IPS DF 6.9 (cell line): ENCODE data around the gene DCAF7.
A peak's percentile ranks its signal among the peaks of the same experiment; 100 is the strongest.

Source experiments
- DNase-seq: peaks from one replicate; pipeline ENCODE4 v3.0.0-alpha.2; 2013; ENCODE audit warnings: low read depth, low spot score
- H3K27ac ChIP-seq: one replicate; pipeline ENCODE4 v1.5.1; 2013; ENCODE audit warnings: low read length, control low read depth
- H3K27me3 ChIP-seq: 2 replicates; pipeline ENCODE4 v1.6.1; 2013; ENCODE audit warnings: mild to moderate bottlenecking, low read length; ENCODE audit not compliant: control insufficient read depth, insufficient read depth
- H3K36me3 ChIP-seq: 2 replicates; pipeline ENCODE4 v1.6.1; 2013; ENCODE audit warnings: low read length; ENCODE audit not compliant: control insufficient read depth, insufficient read depth
- H3K4me1 ChIP-seq: 2 replicates; pipeline ENCODE4 v1.6.1; 2013; ENCODE audit warnings: low read length; ENCODE audit not compliant: control insufficient read depth, insufficient read depth
- H3K4me3 ChIP-seq: 2 replicates; pipeline ENCODE4 v1.5.1; 2013; ENCODE audit warnings: mild to moderate bottlenecking, low read length
- H3K9me3 ChIP-seq: 2 replicates; pipeline ENCODE4 v1.6.1; 2013; ENCODE audit warnings: low read length, inconsistent platforms; ENCODE audit not compliant: control insufficient read depth, insufficient read depth
- WGBS: extraction: QIAGEN DNeasy Blood & Tissue Kit; methylation state at CpG from one replicate; pipeline ENCODE4 v1.1.7; 2013; ENCODE audit warnings: mixed read lengths, missing lambda C conversion rate; ENCODE audit not compliant: insufficient read length, insufficient coverage; 5-methylcytosine and 5-hydroxymethylcytosine counted together

Gene DCAF7

GRCh38 chr17:63537001-63537400 lies 13.3 kb upstream of the DCAF7 start:
- H3K36me3 ChIP-seq = no peaks in the 10 kb centered on the region
- H3K4me3 ChIP-seq = no peak overlapping the region
- H3K4me1 ChIP-seq = no peaks in the 10 kb centered on the region
- H3K27me3 ChIP-seq = peaks cover 2% of the 10 kb centered on the region; the same call in 1 of the 2 replicates
- no peak for DNase-seq
- H3K9me3 ChIP-seq = no peaks in the 10 kb centered on the region
- no CpG with 5 or more reads among the region's 4 CpGs for WGBS
- no peak overlapping the region for H3K27ac ChIP-seq

- DNase-seq = no peak
- H3K4me1 ChIP-seq = no peaks in the 10 kb centered on the region
- no peaks in the 10 kb centered on the region for H3K9me3 ChIP-seq
- H3K27ac ChIP-seq = no peak overlapping the region
- no peaks in the 10 kb centered on the region for H3K36me3 ChIP-seq
- WGBS = no CpG with 5 or more reads among the region's 62 CpGs
- peaks cover 2% of the 10 kb centered on the region; the same call in 1 of the 2 replicates for H3K27me3 ChIP-seq
- peak overlapping the region; percentile 7; the same call in 1 of the 2 replicates for H3K4me3 ChIP-seq
These were observed 12.1 kb upstream of the DCAF7 start for GRCh38 chr17:63537991-63538692.

GRCh38 chr17:63538693-63539595 lies 11.3 kb upstream of the DCAF7 start:
- Histone ChIP-seq H3K9me3 (no peaks in the 10 kb centered on the region), H3K4me1 (peaks cover under 1% of the 10 kb centered on the region; the same call in 1 of the 2 replicates), H3K27ac (no peak overlapping the region), H3K36me3 (no peaks in the 10 kb centered on the region), H3K4me3 (peak overlapping the region; percentile 0; the same call in 1 of the 2 replicates), H3K27me3 (peaks cover 2% of the 10 kb centered on the region; the same call in 1 of the 2 replicates)
- no CpG with 5 or more reads among the region's 9 CpGs for WGBS
- DNase-seq = no peak

- H3K27ac ChIP-seq = no peak overlapping the region
- DNase-seq = no peak
- WGBS = no CpG with 5 or more reads among the region's 4 CpGs
- peaks cover 2% of the 10 kb centered on the region; the same call in 1 of the 2 replicates for H3K27me3 ChIP-seq
- no peaks in the 10 kb centered on the region for H3K9me3 ChIP-seq
- no peaks in the 10 kb centered on the region for H3K36me3 ChIP-seq
- peaks cover 4% of the 10 kb centered on the region; the same call in 1 of the 2 replicates for H3K4me1 ChIP-seq
- no peak overlapping the region for H3K4me3 ChIP-seq
These were observed 9.7 kb upstream of the DCAF7 start for GRCh38 chr17:63540590-63540989.

GRCh38 chr17:63542218-63542545 lies 8.1 kb upstream of the DCAF7 start:
- no peaks in the 10 kb centered on the region for H3K36me3 ChIP-seq
- H3K4me3 ChIP-seq = no peak overlapping the region
- H3K9me3 ChIP-seq = no peaks in the 10 kb centered on the region
- WGBS = no CpG with 5 or more reads among the region's 9 CpGs
- peaks cover 2% of the 10 kb centered on the region; the same call in 1 of the 2 replicates for H3K27me3 ChIP-seq
- peaks cover 4% of the 10 kb centered on the region; the same call in 1 of the 2 replicates for H3K4me1 ChIP-seq
- DNase-seq = no peak
- H3K27ac ChIP-seq = no peak overlapping the region

- Histone ChIP-seq H3K4me3 (no peak overlapping the region), H3K27me3 (peaks cover 2% of the 10 kb centered on the region; the same call in 1 of the 2 replicates), H3K36me3 (no peaks in the 10 kb centered on the region), H3K9me3 (no peaks in the 10 kb centered on the region), H3K4me1 (peaks cover 4% of the 10 kb centered on the region; the same call in 1 of the 2 replicates), H3K27ac (no peak overlapping the region)
- no CpG with 5 or more reads among the region's 15 CpGs for WGBS
- no peak for DNase-seq
These were observed 7.1 kb upstream of the DCAF7 start for GRCh38 chr17:63542942-63543821.

- no peaks in the 10 kb centered on the region for H3K9me3 ChIP-seq
- no peak overlapping the region for H3K4me3 ChIP-seq
- peaks cover 2% of the 10 kb centered on the region; the same call in 1 of the 2 replicates for H3K27me3 ChIP-seq
- peaks cover 4% of the 10 kb centered on the region; the same call in 1 of the 2 replicates for H3K4me1 ChIP-seq
- H3K36me3 ChIP-seq = no peaks in the 10 kb centered on the region
- DNase-seq = no peak
- no peak overlapping the region for H3K27ac ChIP-seq
These were observed 6.4 kb upstream of the DCAF7 start for GRCh38 chr17:63543822-63544420.

GRCh38 chr17:63544467-63545301 lies 5.6 kb upstream of the DCAF7 start:
- WGBS = no CpG with 5 or more reads among the region's 13 CpGs
- Histone ChIP-seq H3K4me1 (peaks cover 4% of the 10 kb centered on the region; the same call in 1 of the 2 replicates), H3K27me3 (no peaks in the 10 kb centered on the region), H3K4me3 (no peak overlapping the region), H3K36me3 (no peaks in the 10 kb centered on the region), H3K27ac (no peak overlapping the region), H3K9me3 (no peaks in the 10 kb centered on the region)
- DNase-seq = no peak

GRCh38 chr17:63546308-63547082 lies 3.8 kb upstream of the DCAF7 start:
- no peak for DNase-seq

More at GRCh38 chr17:63546308-63547082, 3.8 kb upstream of the DCAF7 start:
- no peaks in the 10 kb centered on the region for H3K9me3 ChIP-seq
- H3K27ac ChIP-seq = no peak overlapping the region
- no peaks in the 10 kb centered on the region for H3K36me3 ChIP-seq
- peaks cover 4% of the 10 kb centered on the region; the same call in 1 of the 2 replicates for H3K4me1 ChIP-seq
- H3K4me3 ChIP-seq = no peak overlapping the region
- H3K27me3 ChIP-seq = no peaks in the 10 kb centered on the region
- WGBS = no CpG with 5 or more reads among the region's 9 CpGs
